GM12878 (cell line): ENCODE results near the gene CD63. TPM values are rescaled to one million over a fixed set of nuclear protein-coding genes. Genes with fewer than 3 reads are reported as not detected.
A peak's percentile ranks its signal among the peaks of the same experiment; 100 is the strongest.

Experiments
- BACH1 ChIP-seq: fragments of 450-650 bp; IDR thresholded peaks from 2 replicates; pipeline ENCODE4 v1.6.1; 2017; ENCODE audit warnings: mild to moderate bottlenecking, borderline replicate concordance
- CREB1 ChIP-seq: IDR thresholded peaks from 2 replicates; pipeline ENCODE4 v1.6.1; 2012; ENCODE audit warnings: low read depth, mild to moderate bottlenecking, inconsistent platforms
- FOS ChIP-seq: IDR thresholded peaks from 3 replicates; pipeline ENCODE4 v1.6.1; 2011; ENCODE audit warnings: borderline replicate concordance; ENCODE audit not compliant: insufficient read length; ENCODE audit errors: extremely low read depth
- HCFC1 ChIP-seq: fragments of 150-350 bp; IDR thresholded peaks from 2 replicates; pipeline ENCODE4 v1.6.1; 2014; ENCODE audit warnings: low read length
- HDGF ChIP-seq: fragments of 450-650 bp; IDR thresholded peaks from 2 replicates; pipeline ENCODE4 v1.6.1; 2016; ENCODE audit warnings: antibody characterized with exemption
- MEF2A ChIP-seq: IDR thresholded peaks from 2 replicates; pipeline ENCODE4 v1.6.1; 2011; ENCODE audit warnings: low read depth, mild to moderate bottlenecking, low read length, moderate library complexity; ENCODE audit not compliant: insufficient read depth
- MTA2 ChIP-seq: fragments of 450-650 bp; IDR thresholded peaks from 2 replicates; pipeline ENCODE4 v1.6.1; 2016; ENCODE audit warnings: low read depth, mild to moderate bottlenecking, moderate library complexity
- MTA3 ChIP-seq: IDR thresholded peaks from 2 replicates; pipeline ENCODE4 v1.6.1; 2012; ENCODE audit warnings: low read length, inconsistent platforms, borderline replicate concordance
- NKRF ChIP-seq: fragments of 450-650 bp; conservative IDR thresholded peaks from 2 replicates; pipeline ENCODE4 v1.6.1; 2017; ENCODE audit warnings: mild to moderate bottlenecking, moderate library complexity
- NRF1 ChIP-seq: conservative IDR thresholded peaks from 2 replicates; pipeline ENCODE4 v1.6.1; 2011; ENCODE audit warnings: mild to moderate bottlenecking, low read depth, low read length, improper control_type of control experiment
- SMAD1 ChIP-seq: fragments of 450-650 bp; IDR thresholded peaks from 2 replicates; pipeline ENCODE4 v1.6.1; 2018; ENCODE audit warnings: mild to moderate bottlenecking, low read depth; ENCODE audit not compliant: partially characterized antibody
- TAF1 ChIP-seq: IDR thresholded peaks from 2 replicates; pipeline ENCODE4 v1.6.1; 2011; ENCODE audit warnings: mild to moderate bottlenecking, low read depth, low read length, borderline replicate concordance
- TCF3 ChIP-seq: IDR thresholded peaks from 2 replicates; pipeline ENCODE4 v1.6.1; 2012; ENCODE audit warnings: low read depth, mild to moderate bottlenecking, low read length, borderline replicate concordance; ENCODE audit not compliant: insufficient read depth
- USF1 ChIP-seq: IDR thresholded peaks from 2 replicates; pipeline ENCODE4 v1.6.1; 2011; ENCODE audit warnings: borderline replicate concordance, low read depth, mild to moderate bottlenecking, moderate library complexity, mixed read lengths, low read length; ENCODE audit not compliant: insufficient read depth; ENCODE audit errors: extremely low read length
- WRNIP1 ChIP-seq: IDR thresholded peaks from 2 replicates; pipeline ENCODE4 v1.6.1; 2011; ENCODE audit warnings: low read depth, low read length, improper control_type of control experiment, borderline replicate concordance
- ZNF274 ChIP-seq: IDR thresholded peaks from one replicate; pipeline ENCODE4 v1.8.0; 2011; ENCODE audit not compliant: insufficient read length, insufficient read depth
- polyA plus RNA-seq, 11 experiments: library from polyadenylated mRNA; depleted of rRNA in 4 of 11; unstranded in 6 of 11; stranded (reverse) in 5 of 11; fragments of >200 nt; fragmentation: Nextera tagmentation in 4 of 11; fragmentation: Illumina TruSeq in 1 of 11; extraction: Ambion mirVana in 4 of 11; extraction: Trizol in 1 of 11; gene quantifications; 1 replicate in 1 of 11; 2 replicates in 10 of 11; pipeline versions ENCODE4 v1.2.1 to v1.2.3, GENCODE V29; 2011 to 2016; ENCODE audit warnings: inconsistent platforms in 2 of 11, missing spikeins in 2 of 11, low read depth in 1 of 11
- total RNA-seq, 4 experiments: library from RNA; depleted of rRNA in 3 of 4; stranded (reverse); fragments of >200 nt in 3 of 4; fragmentation: Illumina TruSeq in 1 of 4; extraction: Trizol in 1 of 4; gene quantifications; 2 replicates each; pipeline versions ENCODE4 v1.2.1 to v1.2.3, GENCODE V29; 2013 to 2021
- TF ChIP-seq, protein P1 (sequence below): fragments of 450-650 bp; IDR thresholded peaks from 2 replicates; pipeline ENCODE4 v1.6.1; 2018; ENCODE audit warnings: mild to moderate bottlenecking, low read depth, moderate library complexity; ENCODE audit not compliant: partially characterized antibody
- TF ChIP-seq, protein P2 (sequence below): fragments of 450-650 bp; formaldehyde crosslinking; IDR thresholded peaks from 2 replicates; pipeline ENCODE4 v1.4.0; 2022; ENCODE audit warnings: mild to moderate bottlenecking, moderate library complexity
- TF ChIP-seq, protein P3 (sequence below): fragments of 450-650 bp; IDR thresholded peaks from 2 replicates; pipeline ENCODE4 v1.6.1; 2017; ENCODE audit warnings: borderline replicate concordance

The CD63 gene
- total and polyA plus RNA-seq, 10 of the 15 experiments (the other 5 are each of a cell fraction or from before 2014, with no cell fraction given), result 147 to 220 (median 183) TPM

GRCh38 chr12:55743406-55744339, 14.9 kb upstream of the CD63 start (continued):
- TF ChIP-seq MTA2 (no peak), BACH1 (no peak), TCF3 (no peak), HDGF (no peak), TAF1 (no peak), FOS (no peak), MTA3 (no peak), HCFC1 (no peak), SMAD1 (no peak), CREB1 (no peak), ZNF274 (no peak), WRNIP1 (no peak), MEF2A (no peak), NKRF (peak; percentile 68), NRF1 (no peak), USF1 (no peak)
- TF ChIP-seq, protein P1, sequence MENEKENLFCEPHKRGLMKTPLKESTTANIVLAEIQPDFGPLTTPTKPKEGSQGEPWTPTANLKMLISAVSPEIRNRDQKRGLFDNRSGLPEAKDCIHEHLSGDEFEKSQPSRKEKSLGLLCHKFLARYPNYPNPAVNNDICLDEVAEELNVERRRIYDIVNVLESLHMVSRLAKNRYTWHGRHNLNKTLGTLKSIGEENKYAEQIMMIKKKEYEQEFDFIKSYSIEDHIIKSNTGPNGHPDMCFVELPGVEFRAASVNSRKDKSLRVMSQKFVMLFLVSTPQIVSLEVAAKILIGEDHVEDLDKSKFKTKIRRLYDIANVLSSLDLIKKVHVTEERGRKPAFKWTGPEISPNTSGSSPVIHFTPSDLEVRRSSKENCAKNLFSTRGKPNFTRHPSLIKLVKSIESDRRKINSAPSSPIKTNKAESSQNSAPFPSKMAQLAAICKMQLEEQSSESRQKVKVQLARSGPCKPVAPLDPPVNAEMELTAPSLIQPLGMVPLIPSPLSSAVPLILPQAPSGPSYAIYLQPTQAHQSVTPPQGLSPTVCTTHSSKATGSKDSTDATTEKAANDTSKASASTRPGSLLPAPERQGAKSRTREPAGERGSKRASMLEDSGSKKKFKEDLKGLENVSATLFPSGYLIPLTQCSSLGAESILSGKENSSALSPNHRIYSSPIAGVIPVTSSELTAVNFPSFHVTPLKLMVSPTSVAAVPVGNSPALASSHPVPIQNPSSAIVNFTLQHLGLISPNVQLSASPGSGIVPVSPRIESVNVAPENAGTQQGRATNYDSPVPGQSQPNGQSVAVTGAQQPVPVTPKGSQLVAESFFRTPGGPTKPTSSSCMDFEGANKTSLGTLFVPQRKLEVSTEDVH, result no peak
- TF ChIP-seq, protein P2, sequence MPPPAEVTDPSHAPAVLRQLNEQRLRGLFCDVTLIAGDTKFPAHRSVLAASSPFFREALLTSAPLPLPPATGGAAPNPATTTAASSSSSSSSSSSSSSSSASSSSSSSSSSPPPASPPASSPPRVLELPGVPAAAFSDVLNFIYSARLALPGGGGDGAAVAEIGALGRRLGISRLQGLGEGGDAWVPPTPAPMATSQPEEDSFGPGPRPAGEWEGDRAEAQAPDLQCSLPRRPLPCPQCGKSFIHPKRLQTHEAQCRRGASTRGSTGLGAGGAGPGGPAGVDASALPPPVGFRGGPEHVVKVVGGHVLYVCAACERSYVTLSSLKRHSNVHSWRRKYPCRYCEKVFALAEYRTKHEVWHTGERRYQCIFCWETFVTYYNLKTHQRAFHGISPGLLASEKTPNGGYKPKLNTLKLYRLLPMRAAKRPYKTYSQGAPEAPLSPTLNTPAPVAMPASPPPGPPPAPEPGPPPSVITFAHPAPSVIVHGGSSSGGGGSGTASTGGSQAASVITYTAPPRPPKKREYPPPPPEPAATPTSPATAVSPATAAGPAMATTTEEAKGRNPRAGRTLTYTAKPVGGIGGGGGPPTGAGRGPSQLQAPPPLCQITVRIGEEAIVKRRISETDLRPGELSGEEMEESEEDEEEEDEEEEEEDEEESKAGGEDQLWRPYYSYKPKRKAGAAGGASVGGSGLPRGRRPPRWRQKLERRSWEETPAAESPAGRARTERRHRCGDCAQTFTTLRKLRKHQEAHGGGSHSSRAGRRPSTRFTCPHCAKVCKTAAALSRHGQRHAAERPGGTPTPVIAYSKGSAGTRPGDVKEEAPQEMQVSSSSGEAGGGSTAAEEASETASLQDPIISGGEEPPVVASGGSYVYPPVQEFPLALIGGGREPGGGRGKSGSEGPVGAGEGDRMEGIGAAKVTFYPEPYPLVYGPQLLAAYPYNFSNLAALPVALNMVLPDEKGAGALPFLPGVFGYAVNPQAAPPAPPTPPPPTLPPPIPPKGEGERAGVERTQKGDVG, result no peak
- TF ChIP-seq, protein P3, sequence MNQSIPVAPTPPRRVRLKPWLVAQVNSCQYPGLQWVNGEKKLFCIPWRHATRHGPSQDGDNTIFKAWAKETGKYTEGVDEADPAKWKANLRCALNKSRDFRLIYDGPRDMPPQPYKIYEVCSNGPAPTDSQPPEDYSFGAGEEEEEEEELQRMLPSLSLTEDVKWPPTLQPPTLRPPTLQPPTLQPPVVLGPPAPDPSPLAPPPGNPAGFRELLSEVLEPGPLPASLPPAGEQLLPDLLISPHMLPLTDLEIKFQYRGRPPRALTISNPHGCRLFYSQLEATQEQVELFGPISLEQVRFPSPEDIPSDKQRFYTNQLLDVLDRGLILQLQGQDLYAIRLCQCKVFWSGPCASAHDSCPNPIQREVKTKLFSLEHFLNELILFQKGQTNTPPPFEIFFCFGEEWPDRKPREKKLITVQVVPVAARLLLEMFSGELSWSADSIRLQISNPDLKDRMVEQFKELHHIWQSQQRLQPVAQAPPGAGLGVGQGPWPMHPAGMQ, result no peak
